ENCODE data around the gene CPSF4. TPM values are rescaled to one million over a fixed set of nuclear protein-coding genes. Genes with fewer than 3 reads are reported as not detected.
A peak's percentile ranks its signal among the peaks of the same experiment; 100 is the strongest.

Gene CPSF4
- total RNA-seq, 1 experiment from 2014 or later = 67.0 TPM

GRCh38 chr7:99418260-99418659 is 20.5 kb upstream of the CPSF4 start:
- ChIA-PET CTCF (no interaction called here), RAD21 (ENCODE audit: low non-redundant PET in 1 of 2, low total read pairs in 2 of 2, uncharacterized antibody in 2 of 2, unreplicated experiment in 2 of 2) (no interaction called here), POLR2A (no interaction called here)
- no peaks in the 10 kb centered on the region for H4K20me1 ChIP-seq (ENCODE audit: insufficient read depth)
- no peak overlapping the region for H3K4me3 ChIP-seq (replicated peaks in 1 of 2; ENCODE audit: low read depth in 1 of 2, low read length in 2 of 2)
- no peak for TF ChIP-seq SP1 (IDR thresholded peaks at IDR 0.05; ENCODE audit: low read depth)
- no peak for TF ChIP-seq EZH2 (IDR thresholded peaks at IDR 0.05)
- TF ChIP-seq ELF1 (IDR thresholded peaks at IDR 0.05; ENCODE audit: borderline replicate concordance, low read depth) = no peak
- TF ChIP-seq CTCF (IDR thresholded peaks at IDR 0.05 in 2 of 3, conservative IDR thresholded peaks at IDR 0.05 in 1 of 3; ENCODE audit: borderline replicate concordance in 1 of 3, insufficient read depth in 1 of 3, low read depth in 2 of 3, low read length in 2 of 3) = no peak
- no peak for TF ChIP-seq ATF3 (IDR thresholded peaks at IDR 0.05)
- TF ChIP-seq CBX3 (IDR thresholded peaks at IDR 0.05; ENCODE audit: low read depth) = no peak
- TF ChIP-seq ZFX (IDR thresholded peaks at IDR 0.05) = no peak
- no peak for ATAC-seq
- H3K9me3 ChIP-seq (ENCODE audit: control insufficient read depth in 1 of 2, insufficient read depth in 1 of 2, low read depth in 1 of 2, low read length in 2 of 2) = no peaks in the 10 kb centered on the region
- H3K36me3 ChIP-seq (ENCODE audit: control insufficient read depth in 1 of 2, insufficient read depth in 2 of 2, low read length in 2 of 2) = peaks cover 42 to 56% of the 10 kb centered on the region in 2 experiments
- no peak overlapping the region for H3K4me2 ChIP-seq (ENCODE audit: low read length)
- H3K4me1 ChIP-seq (ENCODE audit: control insufficient read depth in 1 of 2, insufficient read depth in 2 of 2, low read length in 2 of 2) = no peaks in the 10 kb centered on the region
- BruUV-seq (replicated peaks) = no TSS peak
- H3K9ac ChIP-seq (ENCODE audit: low read length) = no peak overlapping the region
- no peak overlapping the region for H3K27ac ChIP-seq (ENCODE audit: low read depth, low read length)
- DNase-seq (ENCODE audit: low read depth, low spot score) = no peak
- no peaks in the 10 kb centered on the region for H3K9me2 ChIP-seq (ENCODE audit: insufficient read depth)
- no peak overlapping the region for H2AFZ ChIP-seq (ENCODE audit: low read depth, low read length, poor library complexity, severe bottlenecking)
- intact Hi-C loops (cut with micrococcal nuclease) = no loop called here
- no peaks in the 10 kb centered on the region for H3K27me3 ChIP-seq (ENCODE audit: insufficient read depth, low read length)
- peaks cover 25% of the 10 kb centered on the region; the same call in 1 of the 2 replicates for H3K79me2 ChIP-seq (ENCODE audit: insufficient read depth, low read length)

GRCh38 chr7:99419323-99420021 is 19.3 kb upstream of the CPSF4 start:
- POLR2A ChIA-PET = interaction anchor here (1.2 kb wide), 1 partner anchor 11 kb away, joined by 5 read pairs; the partner anchor contains the start of genes BUD31 and PDAP1
- DNase-seq (ENCODE audit: low read depth, low spot score) = no peak
- H3K9ac ChIP-seq (ENCODE audit: low read length) = no peak overlapping the region
- CTCF ChIA-PET = no interaction called here
- RAD21 ChIA-PET (ENCODE audit: low non-redundant PET in 1 of 2, low total read pairs in 2 of 2, uncharacterized antibody in 2 of 2, unreplicated experiment in 2 of 2) = no interaction called here
- H3K27ac ChIP-seq (ENCODE audit: low read depth, low read length) = no peak overlapping the region
- H4K20me1 ChIP-seq (ENCODE audit: insufficient read depth) = no peaks in the 10 kb centered on the region
- H3K4me2 ChIP-seq (ENCODE audit: low read length) = no peak overlapping the region
- no peak overlapping the region for H3K4me3 ChIP-seq (replicated peaks in 1 of 2; ENCODE audit: low read depth in 1 of 2, low read length in 2 of 2)
- no peaks in the 10 kb centered on the region for H3K9me2 ChIP-seq (ENCODE audit: insufficient read depth)
- H3K79me2 ChIP-seq (ENCODE audit: insufficient read depth, low read length) = peaks cover 21% of the 10 kb centered on the region; the same call in 1 of the 2 replicates
- BruUV-seq (replicated peaks) = no TSS peak
- intact Hi-C loops (cut with micrococcal nuclease) = no loop called here
- H2AFZ ChIP-seq (ENCODE audit: low read depth, low read length, poor library complexity, severe bottlenecking) = no peak overlapping the region
- H3K27me3 ChIP-seq (ENCODE audit: insufficient read depth, low read length) = no peaks in the 10 kb centered on the region
- peaks cover 38 to 52% of the 10 kb centered on the region in 2 experiments for H3K36me3 ChIP-seq (ENCODE audit: control insufficient read depth in 1 of 2, insufficient read depth in 2 of 2, low read length in 2 of 2)
- peak; percentile 47 for ATAC-seq
- H3K4me1 ChIP-seq (ENCODE audit: control insufficient read depth in 1 of 2, insufficient read depth in 2 of 2, low read length in 2 of 2) = no peaks in the 10 kb centered on the region
- TF ChIP-seq SIN3A (IDR thresholded peaks at IDR 0.05; ENCODE audit: low read depth) (no peak), EZH2phosphoT487 (IDR thresholded peaks at IDR 0.05; ENCODE audit: borderline replicate concordance) (no peak), ZNF274 (IDR thresholded peaks at IDR 0.05; ENCODE audit: low read depth, low read length) (no peak), TCF7L2 (IDR thresholded peaks at IDR 0.05; ENCODE audit: borderline replicate concordance, extremely low read depth, insufficient read depth, insufficient read length) (no peak), RAD21 (IDR thresholded peaks at IDR 0.05; ENCODE audit: low read depth) (no peak), POLR2A (IDR thresholded peaks at IDR 0.05; ENCODE audit: borderline replicate concordance, extremely low read depth, insufficient read depth, insufficient read length) (no peak), CBX3 (IDR thresholded peaks at IDR 0.05; ENCODE audit: low read depth) (no peak), ATF3 (IDR thresholded peaks at IDR 0.05) (no peak), EGR1 (IDR thresholded peaks at IDR 0.05; ENCODE audit: low read depth) (no peak), ELF1 (IDR thresholded peaks at IDR 0.05; ENCODE audit: borderline replicate concordance, low read depth) (no peak)
- no peaks in the 10 kb centered on the region for H3K9me3 ChIP-seq (ENCODE audit: control insufficient read depth in 1 of 2, insufficient read depth in 1 of 2, low read depth in 1 of 2, low read length in 2 of 2)
